MM.1S (cell line): ENCODE results near the gene LSAMP.

ENCODE experiments used
- DNase-seq: peaks from one replicate; pipeline ENCODE4 v3.0.0-alpha.2; 2015
- H2AFZ ChIP-seq: fragments of 300-600 bp; sonication (generic); 2 replicates; pipeline ENCODE4 v1.6.0; 2016; ENCODE audit warnings: antibody characterized with exemption, low read length
- H3F3A ChIP-seq: fragments of 300-600 bp; sonication (generic); 2 replicates; pipeline ENCODE4 v1.6.1; 2016; ENCODE audit warnings: mild to moderate bottlenecking, antibody characterized with exemption, low read length, moderate library complexity, mixed read lengths; ENCODE audit not compliant: insufficient read depth
- H3K27ac ChIP-seq: fragments of 300-600 bp; sonication (generic); 2 replicates; pipeline ENCODE4 v1.5.1; 2016; ENCODE audit warnings: mild to moderate bottlenecking, low read length
- H3K27me3 ChIP-seq: fragments of 300-600 bp; sonication (generic); replicated peaks from 2 replicates; pipeline ENCODE4 v1.6.0; 2016; ENCODE audit warnings: low read length; ENCODE audit not compliant: insufficient read depth
- H3K36me3 ChIP-seq: fragments of 300-600 bp; sonication (generic); replicated peaks from 2 replicates; pipeline ENCODE4 v1.6.1; 2016; ENCODE audit warnings: mild to moderate bottlenecking, low read length, mixed read lengths; ENCODE audit not compliant: insufficient read depth
- H3K4me1 ChIP-seq: fragments of 300-600 bp; sonication (generic); 2 replicates; pipeline ENCODE4 v1.6.1; 2016; ENCODE audit warnings: low read length, mixed read lengths
- H3K4me2 ChIP-seq: fragments of 300-600 bp; sonication (generic); 2 replicates; pipeline ENCODE4 v1.6.0; 2016; ENCODE audit warnings: low read depth, low read length
- H3K4me3 ChIP-seq: fragments of 300-600 bp; sonication (generic); 2 replicates; pipeline ENCODE4 v1.5.1; 2016; ENCODE audit warnings: low read length, mixed read lengths
- H3K79me2 ChIP-seq: fragments of 300-600 bp; sonication (generic); 2 replicates; pipeline ENCODE4 v1.6.1; 2016; ENCODE audit warnings: mixed run types, low read length, mixed read lengths
- H3K9ac ChIP-seq: fragments of 300-600 bp; sonication (generic); 2 replicates; pipeline ENCODE4 v1.6.1; 2016; ENCODE audit warnings: low read length, mixed read lengths
- H3K9me2 ChIP-seq: fragments of 300-600 bp; sonication (generic); replicated peaks from 2 replicates; pipeline ENCODE4 v1.6.1; 2016; ENCODE audit warnings: mild to moderate bottlenecking, low read length, mixed read lengths; ENCODE audit not compliant: insufficient read depth
- H3K9me3 ChIP-seq: fragments of 300-600 bp; sonication (generic); replicated peaks from 2 replicates; pipeline ENCODE4 v1.6.1; 2016; ENCODE audit warnings: mild to moderate bottlenecking, low read length, mixed read lengths; ENCODE audit not compliant: insufficient read depth
- H4K20me1 ChIP-seq: fragments of 300-600 bp; sonication (generic); 2 replicates; pipeline ENCODE4 v1.6.1; 2016; ENCODE audit warnings: mild to moderate bottlenecking, low read length, moderate library complexity, mixed read lengths; ENCODE audit not compliant: insufficient read depth
- EZH2 ChIP-seq: fragments of 300-600 bp; sonication (generic); optimal IDR thresholded peaks from 2 replicates; pipeline ENCODE3; 2017; ENCODE audit warnings: low read depth, mild to moderate bottlenecking, antibody characterized with exemption, low read length, mixed read lengths
- EZH2phosphoT487 ChIP-seq: fragments of 300-600 bp; sonication (generic); IDR thresholded peaks from 2 replicates; pipeline ENCODE4 v1.6.1; 2018; ENCODE audit warnings: antibody characterized with exemption, low read length
- TF ChIP-seq, protein P1 (sequence below): fragments of 300-600 bp; sonication (generic); IDR thresholded peaks from 2 replicates; pipeline ENCODE4 v1.5.1; 2016; ENCODE audit warnings: antibody characterized with exemption, low read length, mixed read lengths

LSAMP gene

GRCh38 chr3:116057400-116058006, 387.8 kb downstream of the LSAMP start:
- Histone ChIP-seq H2AFZ (no peak overlapping the region), H3K9ac (no peak overlapping the region), H3K9me2 (no peaks in the 10 kb centered on the region), H3F3A (no peaks in the 10 kb centered on the region), H3K79me2 (no peaks in the 10 kb centered on the region), H4K20me1 (no peaks in the 10 kb centered on the region), H3K4me2 (no peak overlapping the region), H3K4me3 (no peak overlapping the region), H3K9me3 (no peaks in the 10 kb centered on the region), H3K4me1 (peaks cover 12% of the 10 kb centered on the region; the same call in 1 of the 2 replicates), H3K36me3 (no peaks in the 10 kb centered on the region), H3K27ac (no peak overlapping the region), H3K27me3 (no peaks in the 10 kb centered on the region)
- TF ChIP-seq EZH2 (no peak), EZH2phosphoT487 (no peak)
- TF ChIP-seq, protein P1, sequence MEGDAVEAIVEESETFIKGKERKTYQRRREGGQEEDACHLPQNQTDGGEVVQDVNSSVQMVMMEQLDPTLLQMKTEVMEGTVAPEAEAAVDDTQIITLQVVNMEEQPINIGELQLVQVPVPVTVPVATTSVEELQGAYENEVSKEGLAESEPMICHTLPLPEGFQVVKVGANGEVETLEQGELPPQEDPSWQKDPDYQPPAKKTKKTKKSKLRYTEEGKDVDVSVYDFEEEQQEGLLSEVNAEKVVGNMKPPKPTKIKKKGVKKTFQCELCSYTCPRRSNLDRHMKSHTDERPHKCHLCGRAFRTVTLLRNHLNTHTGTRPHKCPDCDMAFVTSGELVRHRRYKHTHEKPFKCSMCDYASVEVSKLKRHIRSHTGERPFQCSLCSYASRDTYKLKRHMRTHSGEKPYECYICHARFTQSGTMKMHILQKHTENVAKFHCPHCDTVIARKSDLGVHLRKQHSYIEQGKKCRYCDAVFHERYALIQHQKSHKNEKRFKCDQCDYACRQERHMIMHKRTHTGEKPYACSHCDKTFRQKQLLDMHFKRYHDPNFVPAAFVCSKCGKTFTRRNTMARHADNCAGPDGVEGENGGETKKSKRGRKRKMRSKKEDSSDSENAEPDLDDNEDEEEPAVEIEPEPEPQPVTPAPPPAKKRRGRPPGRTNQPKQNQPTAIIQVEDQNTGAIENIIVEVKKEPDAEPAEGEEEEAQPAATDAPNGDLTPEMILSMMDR = no peak
- DNase-seq = no peak

GRCh38 chr3:116056280-116056679, 389.0 kb downstream of the LSAMP start:
- no peaks in the 10 kb centered on the region for H3K9me3 ChIP-seq
- H3K36me3 ChIP-seq = no peaks in the 10 kb centered on the region

GRCh38 chr3:116053017-116053416, 392.3 kb downstream of the LSAMP start:
- no peak overlapping the region for H3K27ac ChIP-seq
- H2AFZ ChIP-seq = no peak overlapping the region
- H3K36me3 ChIP-seq = no peaks in the 10 kb centered on the region
- peaks cover 12% of the 10 kb centered on the region; the same call in 1 of the 2 replicates for H3K4me1 ChIP-seq
- no peaks in the 10 kb centered on the region for H3K9me3 ChIP-seq
- H3K9me2 ChIP-seq = no peaks in the 10 kb centered on the region
- DNase-seq = no peak
- TF ChIP-seq EZH2 (no peak), EZH2phosphoT487 (no peak)
- H3K79me2 ChIP-seq = no peaks in the 10 kb centered on the region
- H3K27me3 ChIP-seq = no peaks in the 10 kb centered on the region
- H3F3A ChIP-seq = no peaks in the 10 kb centered on the region
- H3K9ac ChIP-seq = no peak overlapping the region
- H3K4me3 ChIP-seq = no peak overlapping the region
- no peak overlapping the region for H3K4me2 ChIP-seq
- H4K20me1 ChIP-seq = no peaks in the 10 kb centered on the region

More at GRCh38 chr3:116056280-116056679, 389.0 kb downstream of the LSAMP start:
- no peaks in the 10 kb centered on the region for H3K27me3 ChIP-seq
- no peak overlapping the region for H3K4me3 ChIP-seq
- H2AFZ ChIP-seq = no peak overlapping the region
- DNase-seq = peak; percentile 56
- H3K79me2 ChIP-seq = no peaks in the 10 kb centered on the region
- TF ChIP-seq, protein P1 = no peak
- TF ChIP-seq EZH2 = no peak
- TF ChIP-seq EZH2phosphoT487 = no peak
- peak overlapping the region; percentile 27; the same call in 1 of the 2 replicates for H3K4me2 ChIP-seq
- H3K9me2 ChIP-seq = no peaks in the 10 kb centered on the region
- no peaks in the 10 kb centered on the region for H3F3A ChIP-seq
- no peaks in the 10 kb centered on the region for H4K20me1 ChIP-seq
- no peak overlapping the region for H3K9ac ChIP-seq
- peaks cover 12% of the 10 kb centered on the region; the same call in 1 of the 2 replicates for H3K4me1 ChIP-seq
- no peak overlapping the region for H3K27ac ChIP-seq

DNA sequence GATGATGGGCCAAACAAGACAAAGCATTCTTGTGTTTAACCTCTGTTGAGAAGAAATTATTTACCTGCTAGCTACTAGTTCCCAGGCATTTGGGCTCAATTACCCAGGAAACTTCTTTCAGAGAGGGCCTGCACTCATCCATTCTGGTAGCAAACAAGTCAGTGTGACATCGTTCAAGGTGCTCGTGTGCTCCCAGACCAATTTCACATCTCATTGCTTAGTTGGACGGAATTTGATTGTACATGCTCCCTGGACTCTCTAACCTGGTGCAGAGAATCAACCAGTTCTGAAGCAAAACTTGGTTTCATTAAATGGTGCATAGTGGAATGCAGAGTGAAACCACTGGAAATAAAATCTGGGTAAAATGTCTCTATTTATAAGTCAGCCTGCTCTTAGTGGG, 392.7 kb downstream of the LSAMP start:
- Histone ChIP-seq H3K27ac (no peak overlapping the region), H3K4me2 (no peak overlapping the region), H3K4me1 (peaks cover 12% of the 10 kb centered on the region; the same call in 1 of the 2 replicates), H4K20me1 (no peaks in the 10 kb centered on the region), H3K27me3 (no peaks in the 10 kb centered on the region), H3F3A (no peaks in the 10 kb centered on the region), H3K79me2 (no peaks in the 10 kb centered on the region), H2AFZ (no peak overlapping the region), H3K36me3 (no peaks in the 10 kb centered on the region), H3K9me2 (no peaks in the 10 kb centered on the region), H3K4me3 (no peak overlapping the region), H3K9ac (no peak overlapping the region), H3K9me3 (no peaks in the 10 kb centered on the region)
- TF ChIP-seq EZH2 = no peak
- no peak for DNase-seq
